Measurements from ENCODE around the gene PLEKHA8. TPM values are rescaled to one million over a fixed set of nuclear protein-coding genes. Genes with fewer than 3 reads are reported as not detected.

Gene PLEKHA8
- total and polyA plus RNA-seq, 11 donors: 1.5 to 6.8 (median 4.1) TPM

DNA sequence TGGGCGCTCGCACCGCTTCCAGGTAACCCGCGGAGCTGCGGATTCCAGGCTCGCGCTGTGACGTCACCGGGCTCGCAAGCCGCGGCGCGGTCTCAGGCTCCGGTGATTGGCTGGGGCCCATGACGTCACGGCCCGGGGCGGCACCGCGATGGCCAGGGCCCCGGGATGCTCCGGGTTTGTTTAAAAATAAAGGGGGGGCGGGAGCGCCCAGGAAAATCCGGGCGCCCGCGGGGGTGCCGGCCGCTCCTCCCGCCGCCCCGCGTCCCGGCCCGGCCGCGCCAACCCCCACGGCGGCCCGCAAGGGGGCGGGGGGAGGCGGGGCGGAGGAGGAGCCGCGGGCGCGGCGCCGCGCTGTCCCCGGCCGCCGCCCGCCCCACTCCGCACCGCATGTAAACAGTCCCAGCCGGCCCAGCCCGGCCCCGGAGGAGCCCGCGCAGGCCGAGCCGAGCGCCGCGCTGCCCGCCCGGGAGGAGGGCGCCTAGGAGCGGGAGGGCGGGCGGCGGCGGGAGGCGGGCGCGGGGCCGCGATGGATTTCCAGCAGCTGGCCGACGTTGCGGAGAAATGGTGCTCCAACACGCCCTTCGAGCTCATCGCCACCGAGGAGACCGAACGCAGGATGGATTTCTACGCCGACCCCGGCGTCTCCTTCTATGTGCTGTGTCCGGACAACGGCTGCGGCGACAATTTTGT is 106.5 kb downstream of the PLEKHA8 start, which contains the start of gene MTURN:
Gene MTURN (plus strand): TSS at position 376 of the 690 bp plus-strand sequence. CDS start 151 bp downstream, at position 527.
- TF ChIP-seq POLR2A (IDR thresholded peaks at IDR 0.05): peak in 1 of 2 donors; percentile 48
- TF ChIP-seq, protein P1, sequence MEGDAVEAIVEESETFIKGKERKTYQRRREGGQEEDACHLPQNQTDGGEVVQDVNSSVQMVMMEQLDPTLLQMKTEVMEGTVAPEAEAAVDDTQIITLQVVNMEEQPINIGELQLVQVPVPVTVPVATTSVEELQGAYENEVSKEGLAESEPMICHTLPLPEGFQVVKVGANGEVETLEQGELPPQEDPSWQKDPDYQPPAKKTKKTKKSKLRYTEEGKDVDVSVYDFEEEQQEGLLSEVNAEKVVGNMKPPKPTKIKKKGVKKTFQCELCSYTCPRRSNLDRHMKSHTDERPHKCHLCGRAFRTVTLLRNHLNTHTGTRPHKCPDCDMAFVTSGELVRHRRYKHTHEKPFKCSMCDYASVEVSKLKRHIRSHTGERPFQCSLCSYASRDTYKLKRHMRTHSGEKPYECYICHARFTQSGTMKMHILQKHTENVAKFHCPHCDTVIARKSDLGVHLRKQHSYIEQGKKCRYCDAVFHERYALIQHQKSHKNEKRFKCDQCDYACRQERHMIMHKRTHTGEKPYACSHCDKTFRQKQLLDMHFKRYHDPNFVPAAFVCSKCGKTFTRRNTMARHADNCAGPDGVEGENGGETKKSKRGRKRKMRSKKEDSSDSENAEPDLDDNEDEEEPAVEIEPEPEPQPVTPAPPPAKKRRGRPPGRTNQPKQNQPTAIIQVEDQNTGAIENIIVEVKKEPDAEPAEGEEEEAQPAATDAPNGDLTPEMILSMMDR (IDR thresholded peaks at IDR 0.05): no peak
- 0% methylated on average over 19 to 99 of the region's 99 CpGs for WGBS, 4 donors
- H3K4me1 ChIP-seq: peaks cover 0 to 39% (median 8%) of the 10 kb centered on the region in 12 donors
- peak within 1 kb of the TSS; percentile 70 to 99 (median 96) for H3K4me3 ChIP-seq
- intact Hi-C loops (cut with DNase I): loop anchor here in 2 of 10 donors (2.0 to 5.0 kb wide), 2 partner anchors 108 to 343 kb away; partner anchors contain the start of genes FKBP14 (in 1 of the 2) and NOD1 (in 1 of the 2)
- DNase-seq (peak; percentile 89 to 94 (median 91)), ATAC-seq (peak; percentile 77 to 89 (median 86))
- H3K27me3 ChIP-seq: no peaks in the 10 kb centered on the region
- H3K27ac ChIP-seq: peak within 1 kb of the TSS; percentile 79 to 96 (median 90)
- H3K36me3 ChIP-seq: no peaks in the 10 kb centered on the region
- no peaks in the 10 kb centered on the region for H3K9me3 ChIP-seq

DNA sequence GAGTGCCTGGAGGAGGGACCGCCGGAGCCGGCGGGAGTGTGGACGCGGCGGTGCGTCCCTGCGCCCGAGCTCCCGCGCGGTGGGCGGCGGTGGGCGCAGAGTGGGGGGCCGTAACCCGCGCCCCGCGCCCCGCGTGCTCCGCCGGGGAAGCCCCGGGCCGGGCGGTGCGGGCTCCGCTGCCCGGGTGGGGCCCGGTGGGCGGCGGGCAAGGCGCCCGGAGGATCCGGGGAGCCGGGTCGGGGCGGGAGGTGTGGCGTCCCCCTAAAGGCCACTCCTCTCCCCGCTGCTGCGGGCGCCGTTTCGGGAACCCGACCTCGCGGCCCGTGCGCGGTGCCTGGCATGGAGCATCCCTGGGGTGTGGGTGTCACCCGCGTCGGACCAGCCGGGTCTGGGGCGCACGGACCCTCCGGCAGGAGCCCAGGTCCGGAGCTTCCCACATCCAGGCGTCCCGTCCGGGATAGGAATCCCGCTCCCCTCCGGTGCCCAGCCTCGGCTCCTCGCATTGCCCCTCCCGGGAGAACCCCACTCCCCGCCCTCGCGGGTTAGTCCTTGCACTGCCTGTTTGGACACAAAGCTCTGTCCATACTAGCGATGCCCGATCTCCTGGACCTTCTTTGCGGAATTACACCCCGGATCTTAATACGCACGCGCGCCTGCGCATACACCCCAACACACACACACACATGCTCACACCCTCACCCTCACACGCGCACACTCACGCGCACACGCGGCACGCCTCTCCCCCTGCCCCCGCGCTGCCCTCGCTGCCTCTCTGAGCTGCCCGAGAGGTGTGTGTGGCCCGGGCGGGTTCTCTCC is 107.3 kb downstream of the PLEKHA8 start:
- TF ChIP-seq, protein P1 (IDR thresholded peaks at IDR 0.05): no peak
- TF ChIP-seq POLR2A (IDR thresholded peaks at IDR 0.05): no peak
- H3K36me3 ChIP-seq: no peaks in the 10 kb centered on the region
- peak overlapping the region; percentile 79 to 96 (median 90) for H3K27ac ChIP-seq
- DNase-seq (peak; percentile 59 to 80 (median 69)), ATAC-seq (peak; percentile 42 to 70 (median 61))
- no peaks in the 10 kb centered on the region for H3K9me3 ChIP-seq
- H3K27me3 ChIP-seq: no peaks in the 10 kb centered on the region
- H3K4me1 ChIP-seq: peaks cover 0 to 41% (median 8%) of the 10 kb centered on the region in 12 donors
- WGBS, 4 donors: 0 to 1% (median 0%) methylated on average over 30 to 93 of the region's 93 CpGs
- intact Hi-C loops (cut with DNase I): loop anchor here in 1 of 10 donors (2.0 kb wide), 1 partner anchor 109 kb away; the partner anchor contains the start of gene FKBP14
- peak overlapping the region; percentile 70 to 99 (median 96) for H3K4me3 ChIP-seq

DNA sequence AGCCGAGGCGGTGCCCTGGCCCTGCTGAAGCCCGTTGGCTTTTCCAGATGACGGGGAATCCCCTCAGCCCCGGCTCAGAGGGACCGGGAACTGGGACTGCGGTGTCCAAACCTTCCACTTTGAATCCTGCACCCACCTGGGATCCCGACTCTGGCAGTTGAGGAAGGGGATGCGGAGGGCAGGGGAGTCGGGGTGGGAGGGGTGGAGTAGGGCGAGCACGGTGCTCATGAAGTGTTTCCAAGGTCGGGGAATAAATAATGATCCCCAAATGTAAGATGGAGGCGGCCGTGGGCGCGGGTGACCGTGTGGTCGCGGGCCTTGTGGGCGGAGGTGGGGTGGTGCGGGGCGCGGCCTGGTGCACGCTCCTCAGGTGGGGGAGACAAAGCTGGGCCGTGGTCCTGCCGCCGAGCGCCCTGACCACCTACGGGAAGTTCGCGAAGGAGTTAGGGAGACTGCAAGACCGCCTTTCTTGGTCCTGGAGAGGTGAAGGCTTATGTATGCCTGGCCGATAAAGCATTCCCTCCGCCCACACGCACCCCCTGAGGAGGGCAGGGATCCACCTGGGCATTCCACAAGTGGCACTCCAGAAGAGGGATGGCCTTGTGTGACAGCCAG is 108.0 kb downstream of the PLEKHA8 start:
- peak overlapping the region; percentile 70 to 99 (median 96) for H3K4me3 ChIP-seq
- H3K27ac ChIP-seq: peak overlapping the region in 8 of 12 donors; percentile 46 to 96 (median 89)
- ATAC-seq (no peak), DNase-seq (no peak)
- H3K27me3 ChIP-seq: no peaks in the 10 kb centered on the region
- no peaks in the 10 kb centered on the region for H3K9me3 ChIP-seq
- TF ChIP-seq POLR2A (IDR thresholded peaks at IDR 0.05): no peak
- TF ChIP-seq, protein P1 (IDR thresholded peaks at IDR 0.05): no peak
- peaks cover 0 to 41% (median 8%) of the 10 kb centered on the region in 12 donors for H3K4me1 ChIP-seq
- no peaks in the 10 kb centered on the region for H3K36me3 ChIP-seq
- intact Hi-C loops (cut with DNase I): no loop called here
- WGBS, 4 donors: 23 to 44% (median 33%) methylated on average over 29 to 36 of the region's 36 CpGs
